ENCODE results near the gene SOX9. TPM values are rescaled to one million over a fixed set of nuclear protein-coding genes. Genes with fewer than 3 reads are reported as not detected.

Gene SOX9
- total RNA-seq, 3 donors from 2014 or later, result 17.2 to 46.0 (median 39.8) TPM

DNA sequence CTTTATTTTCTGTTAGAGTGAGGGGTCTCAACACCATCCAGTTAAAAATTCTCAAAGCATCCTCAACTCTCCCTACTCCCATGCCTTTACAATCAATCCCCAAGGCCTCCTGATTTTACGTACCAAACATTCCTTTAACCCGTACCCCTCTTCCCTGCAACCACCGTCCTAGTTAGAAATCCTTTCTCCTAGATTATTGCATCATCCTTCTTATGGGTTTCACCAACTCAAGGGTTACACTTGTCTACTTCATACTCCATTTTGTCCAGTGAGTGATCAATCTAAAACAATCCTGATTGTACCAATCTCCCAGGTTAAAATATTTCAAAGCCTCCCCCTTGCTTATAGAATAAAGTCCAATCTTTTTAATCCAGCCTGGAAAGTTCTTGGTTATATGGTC, 24.7 kb downstream of the SOX9 start:
- TF ChIP-seq, protein P1, sequence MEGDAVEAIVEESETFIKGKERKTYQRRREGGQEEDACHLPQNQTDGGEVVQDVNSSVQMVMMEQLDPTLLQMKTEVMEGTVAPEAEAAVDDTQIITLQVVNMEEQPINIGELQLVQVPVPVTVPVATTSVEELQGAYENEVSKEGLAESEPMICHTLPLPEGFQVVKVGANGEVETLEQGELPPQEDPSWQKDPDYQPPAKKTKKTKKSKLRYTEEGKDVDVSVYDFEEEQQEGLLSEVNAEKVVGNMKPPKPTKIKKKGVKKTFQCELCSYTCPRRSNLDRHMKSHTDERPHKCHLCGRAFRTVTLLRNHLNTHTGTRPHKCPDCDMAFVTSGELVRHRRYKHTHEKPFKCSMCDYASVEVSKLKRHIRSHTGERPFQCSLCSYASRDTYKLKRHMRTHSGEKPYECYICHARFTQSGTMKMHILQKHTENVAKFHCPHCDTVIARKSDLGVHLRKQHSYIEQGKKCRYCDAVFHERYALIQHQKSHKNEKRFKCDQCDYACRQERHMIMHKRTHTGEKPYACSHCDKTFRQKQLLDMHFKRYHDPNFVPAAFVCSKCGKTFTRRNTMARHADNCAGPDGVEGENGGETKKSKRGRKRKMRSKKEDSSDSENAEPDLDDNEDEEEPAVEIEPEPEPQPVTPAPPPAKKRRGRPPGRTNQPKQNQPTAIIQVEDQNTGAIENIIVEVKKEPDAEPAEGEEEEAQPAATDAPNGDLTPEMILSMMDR (IDR thresholded peaks at IDR 0.05), result no peak
- Histone ChIP-seq H3K4me1 (ENCODE audit: low read depth) (no peaks in the 10 kb centered on the region), H3K9me3 (no peaks in the 10 kb centered on the region), H3K36me3 (ENCODE audit: low read depth) (no peaks in the 10 kb centered on the region), H3K4me3 (no peak overlapping the region)
- ATAC-seq (no peak), DNase-seq (no peak)
- intact Hi-C loops (cut with DNase I, micrococcal nuclease), result no loop called here

DNA sequence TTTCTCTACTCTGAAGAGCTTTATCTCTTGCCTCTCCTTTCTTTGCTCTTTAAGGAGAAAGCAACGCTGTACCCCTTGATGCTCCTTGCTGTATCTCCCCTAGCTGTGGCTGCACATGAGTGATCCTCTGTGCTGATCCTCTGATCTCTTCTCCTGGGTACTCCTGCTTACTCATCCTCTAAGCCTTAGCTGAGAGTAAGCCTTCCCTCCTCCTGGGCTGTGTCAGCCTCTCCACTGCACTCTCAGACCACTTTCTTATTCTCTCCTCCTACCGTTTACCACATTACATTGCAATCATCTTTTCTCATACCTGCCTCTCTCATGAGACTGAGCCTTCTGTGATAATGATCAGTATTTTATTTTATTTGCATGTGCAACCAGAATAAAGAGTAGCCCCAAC, 25.1 kb downstream of the SOX9 start:
- H3K9me3 ChIP-seq, result no peaks in the 10 kb centered on the region
- H3K4me1 ChIP-seq (ENCODE audit: low read depth), result no peaks in the 10 kb centered on the region
- DNase-seq, result no peak
- intact Hi-C loops (cut with DNase I, micrococcal nuclease), result no loop called here
- no peaks in the 10 kb centered on the region for H3K36me3 ChIP-seq (ENCODE audit: low read depth)
- no peak overlapping the region for H3K4me3 ChIP-seq
- TF ChIP-seq, protein P1 (IDR thresholded peaks at IDR 0.05), result no peak
- no peak for ATAC-seq

DNA sequence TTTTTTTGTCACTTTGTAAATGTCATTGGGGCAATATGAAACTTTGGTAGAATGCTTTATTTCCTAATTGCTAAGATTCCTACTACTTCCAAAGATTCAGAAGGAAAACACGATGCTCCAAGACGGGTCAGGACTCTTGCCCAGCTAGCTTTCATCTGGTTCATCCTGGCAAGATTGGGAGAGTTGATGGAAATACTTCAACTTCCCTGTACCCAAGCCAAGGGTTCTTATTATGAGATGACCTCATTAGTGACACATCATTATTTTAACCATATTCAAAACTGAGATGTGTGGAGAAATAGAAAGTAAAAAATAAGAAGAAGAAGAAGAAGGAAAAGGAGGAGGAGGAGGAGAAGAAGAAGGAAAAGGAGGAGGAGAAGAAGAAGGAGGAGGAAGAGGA, 25.6 kb downstream of the SOX9 start:
- no peak for DNase-seq
- Histone ChIP-seq H3K9me3 (no peaks in the 10 kb centered on the region), H3K36me3 (ENCODE audit: low read depth) (no peaks in the 10 kb centered on the region), H3K4me3 (no peak overlapping the region), H3K4me1 (ENCODE audit: low read depth) (peaks cover under 1% of the 10 kb centered on the region)
- intact Hi-C loops (cut with DNase I, micrococcal nuclease), result no loop called here
- no peak for ATAC-seq
- TF ChIP-seq, protein P1 (IDR thresholded peaks at IDR 0.05), result no peak

DNA sequence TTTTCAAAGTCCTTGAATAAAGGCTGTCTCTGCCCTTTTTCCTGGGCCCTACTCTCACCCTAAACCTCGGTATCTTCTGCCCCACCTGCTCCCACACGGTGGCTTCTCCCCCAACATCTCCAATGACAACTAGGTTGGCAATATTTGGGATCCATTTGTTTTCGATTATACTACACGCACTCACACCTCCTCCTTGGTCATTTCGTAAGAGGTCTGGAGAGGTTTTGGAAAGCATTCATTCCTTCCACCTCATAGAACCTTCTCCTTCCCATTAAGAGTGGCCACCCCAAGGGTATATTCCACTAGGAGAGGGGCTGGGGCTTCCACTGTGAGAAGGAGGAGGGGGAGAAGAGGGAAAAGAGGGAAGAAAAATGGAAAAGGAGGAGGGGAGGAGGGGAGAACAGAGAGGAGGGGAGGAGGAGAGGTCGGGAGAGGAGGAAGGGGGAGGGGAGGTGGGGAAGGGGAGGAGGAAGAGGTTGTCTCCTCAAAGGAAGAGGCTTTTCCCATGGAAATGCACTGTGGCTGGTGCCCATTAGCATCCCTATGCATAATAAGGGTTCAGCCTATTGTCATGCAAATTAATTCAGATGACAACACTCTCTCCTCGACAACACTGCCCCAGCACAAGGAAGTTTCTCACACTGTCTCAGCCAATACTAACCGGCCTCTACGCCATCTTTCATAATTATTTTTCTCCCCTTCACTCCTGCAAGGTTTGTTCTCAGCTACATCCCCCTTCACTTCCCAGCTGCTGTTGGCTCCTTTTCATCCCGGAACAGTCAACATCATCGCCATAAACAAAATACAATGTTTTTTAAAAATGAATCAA, 30.0 kb downstream of the SOX9 start:
- intact Hi-C loops (cut with DNase I, micrococcal nuclease), result no loop called here
- H3K9me3 ChIP-seq, result no peaks in the 10 kb centered on the region
- no peak overlapping the region for H3K4me3 ChIP-seq
- H3K36me3 ChIP-seq (ENCODE audit: low read depth), result no peaks in the 10 kb centered on the region
- peaks cover 9% of the 10 kb centered on the region for H3K4me1 ChIP-seq (ENCODE audit: low read depth)
- TF ChIP-seq, protein P1 (IDR thresholded peaks at IDR 0.05), result no peak
- no peak for DNase-seq
- no peak for ATAC-seq

DNA sequence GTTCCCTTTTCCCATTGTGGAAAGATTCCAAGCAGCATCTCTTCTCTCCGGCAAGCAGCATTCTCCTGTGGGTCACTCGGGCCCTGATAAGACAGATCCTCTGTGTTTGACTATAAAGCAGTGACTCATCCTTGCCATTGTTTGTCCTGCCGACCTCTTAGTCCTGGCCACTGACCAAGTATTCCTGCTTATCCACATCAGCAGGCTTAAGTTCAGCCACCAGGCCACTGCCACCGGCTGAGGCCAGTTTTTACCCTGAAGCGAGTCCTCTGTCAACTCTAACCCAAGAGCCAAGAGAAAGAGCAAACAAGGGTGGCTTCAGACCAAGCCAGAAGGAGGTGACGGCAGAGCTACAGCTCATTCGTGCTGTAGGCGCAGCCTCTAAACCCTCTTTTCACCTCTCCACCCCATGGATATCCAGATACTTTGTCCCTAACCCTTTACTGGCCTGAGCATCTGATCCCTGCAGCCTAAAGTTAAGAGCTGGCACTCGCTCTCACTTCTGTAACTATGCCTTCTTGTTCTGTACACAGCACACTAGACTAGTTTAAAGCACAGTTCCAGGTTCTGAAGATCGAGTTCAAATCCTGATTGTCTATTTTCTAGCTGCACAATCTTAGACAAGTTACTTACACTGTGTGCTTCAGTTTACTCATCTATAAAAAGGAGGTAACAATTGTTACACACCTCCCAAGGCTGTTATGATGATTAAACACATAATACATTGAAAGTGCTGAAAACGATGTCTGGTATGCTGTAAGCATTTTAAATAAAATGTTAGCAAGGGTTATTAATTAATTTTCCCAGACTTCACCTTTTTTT, 31.0 kb downstream of the SOX9 start:
- Histone ChIP-seq H3K9me3 (no peaks in the 10 kb centered on the region), H3K4me1 (ENCODE audit: low read depth) (peaks cover 9% of the 10 kb centered on the region), H3K36me3 (ENCODE audit: low read depth) (no peaks in the 10 kb centered on the region), H3K4me3 (no peak overlapping the region)
- DNase-seq, result peak in 2 of 3 donors; percentile 40 to 56
- ATAC-seq, result peak; percentile 93
- intact Hi-C loops (cut with DNase I, micrococcal nuclease), result no loop called here
- TF ChIP-seq, protein P1 (IDR thresholded peaks at IDR 0.05), result no peak
